Anterior cingulate cortex (tissue), 58 donors: ENCODE results near the gene TRAPPC2B.
A peak's percentile ranks its signal among the peaks of the same experiment; 100 is the strongest.

Experiments
- DNase-seq, 58 donors: peaks; one replicate each; lab custom pipeline; 2025; lab: John Stamatoyannopoulos, UW

Gene TRAPPC2B

DNA sequence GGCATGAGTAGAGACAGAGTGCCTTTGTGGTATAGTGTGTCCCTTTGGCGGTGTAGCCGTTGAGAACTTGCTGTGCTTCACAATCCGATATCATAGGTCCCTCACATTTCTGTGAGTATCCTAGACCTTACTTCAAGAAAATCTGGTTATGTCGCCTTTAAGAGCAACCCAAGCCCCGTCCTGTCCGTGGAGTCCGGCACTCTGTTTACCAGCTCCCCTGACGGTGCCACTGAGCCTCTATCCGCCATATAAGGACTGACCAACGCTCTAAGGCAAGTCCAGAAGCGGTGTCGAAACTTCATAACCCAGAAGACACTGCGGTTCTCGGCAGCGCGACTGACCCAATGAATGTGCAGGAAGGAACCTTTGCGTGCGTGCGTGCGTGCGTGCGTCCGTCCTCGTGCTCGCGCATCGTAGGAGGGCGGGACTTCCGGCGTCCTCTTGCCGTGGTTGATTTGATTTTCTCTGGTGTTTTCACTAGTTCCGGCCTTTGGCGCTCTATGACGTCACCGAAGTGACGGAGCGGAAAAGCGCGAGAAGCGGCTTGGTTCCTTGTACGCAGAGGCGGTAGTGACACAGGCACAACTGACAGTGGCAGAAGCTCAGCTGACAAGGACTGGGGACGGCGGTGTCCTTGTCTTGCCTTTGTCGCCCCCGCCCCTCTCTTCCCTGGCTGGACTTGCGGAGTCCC lies at the start of gene TRAPPC2B, which contains the start of gene ZNF547:
TSS of gene TRAPPC2B (plus strand) at position 555 of the 691 bp plus-strand sequence. CDS start 1,283 bp downstream, outside the sequence.
TSS of gene ZNF547 (plus strand) at position 555 of the 691 bp plus-strand sequence. CDS start 5,005 bp downstream, outside the sequence.
- DNase-seq: peak; percentile 72 to 99 (median 97)

- DNase-seq: no peak
Observed at GRCh38 chr19:57314146-57314545, 49.2 kb upstream of the TRAPPC2B start.

GRCh38 chr19:57317503-57317902 lies 45.8 kb upstream of the TRAPPC2B start:
- DNase-seq: peak in 4 of 58 donors; percentile 0 to 10 (median 4)

GRCh38 chr19:57319869-57320179 lies 43.5 kb upstream of the TRAPPC2B start:
- no peak for DNase-seq

GRCh38 chr19:57320180-57321084 lies 42.9 kb upstream of the TRAPPC2B start, which contains the start of gene ZNF543:
Gene ZNF543 (plus strand): TSS chr19:57320472. CDS start chr19:57320854, 382 bp downstream.
- DNase-seq: peak; percentile 68 to 98 (median 92)

DNA sequence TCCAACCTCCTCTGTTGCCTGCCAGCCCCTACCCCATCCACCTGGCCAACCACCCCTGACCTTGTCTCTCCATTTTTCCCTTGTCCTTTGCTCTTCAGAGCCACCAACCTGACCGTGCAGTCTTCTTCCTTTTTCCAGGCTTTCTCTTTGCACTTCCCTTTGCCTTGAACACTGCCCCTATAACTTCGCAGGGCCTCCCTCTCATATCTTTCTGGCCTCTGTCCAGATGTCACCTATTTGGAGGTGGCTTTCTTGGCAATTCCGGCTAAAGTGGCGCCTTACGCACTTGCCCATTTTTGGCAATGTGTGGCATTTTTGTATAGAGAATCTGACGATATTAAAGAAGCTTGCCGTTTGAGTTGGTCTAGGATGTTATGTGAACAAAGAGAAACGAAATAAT lies 42.2 kb upstream of the TRAPPC2B start:
- DNase-seq: no peak

DNA sequence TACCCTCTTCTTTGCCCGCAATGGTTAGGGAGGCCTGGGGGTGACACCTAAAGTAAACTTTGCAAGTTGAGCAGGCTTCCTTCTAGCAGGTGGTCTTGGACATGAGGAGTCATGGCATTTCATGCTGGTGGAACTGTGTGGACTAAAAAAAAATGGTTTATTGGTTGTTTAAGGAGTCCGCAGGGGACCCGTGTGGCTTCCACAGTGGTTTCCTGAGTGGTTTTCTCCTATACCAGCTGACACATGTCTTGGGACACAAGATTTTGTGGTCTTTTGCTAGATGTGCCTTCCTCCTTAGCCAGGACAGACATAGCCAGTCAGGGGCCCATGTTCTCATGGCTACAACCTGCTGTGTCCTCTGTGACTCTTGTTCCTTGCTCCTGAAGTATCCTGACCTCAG lies 41.6 kb upstream of the TRAPPC2B start:
- DNase-seq: no peak

- no peak for DNase-seq
Observed at GRCh38 chr19:57324992-57325391, 38.4 kb upstream of the TRAPPC2B start.

GRCh38 chr19:57327993-57328392 lies 35.4 kb upstream of the TRAPPC2B start:
- DNase-seq: no peak

- DNase-seq: no peak
Observed at GRCh38 chr19:57334191-57334590, 29.2 kb upstream of the TRAPPC2B start.

- no peak for DNase-seq
Observed at GRCh38 chr19:57338877-57339276, 24.5 kb upstream of the TRAPPC2B start.

- no peak for DNase-seq
Observed at GRCh38 chr19:57342582-57342981, 20.8 kb upstream of the TRAPPC2B start.

DNA sequence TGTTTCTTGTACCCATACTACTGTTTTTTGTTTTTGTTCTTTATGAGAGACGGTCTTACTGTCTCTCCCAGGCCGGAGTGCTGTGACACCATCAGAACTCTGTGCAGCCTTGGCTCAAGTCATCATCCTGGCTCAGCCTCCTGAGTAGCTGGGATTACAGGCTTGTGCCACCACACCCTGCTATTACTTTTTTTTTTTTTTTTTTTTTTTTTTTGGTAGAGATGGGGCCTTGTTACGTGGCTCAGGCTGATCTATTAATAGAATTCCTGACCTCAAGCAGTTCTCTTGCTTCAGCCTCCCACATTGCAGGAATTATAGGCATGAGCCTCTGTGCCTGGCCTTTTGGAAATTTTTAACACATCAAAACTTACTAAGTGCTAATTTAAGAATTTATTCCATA lies 15.2 kb upstream of the TRAPPC2B start:
- DNase-seq: no peak

DNA sequence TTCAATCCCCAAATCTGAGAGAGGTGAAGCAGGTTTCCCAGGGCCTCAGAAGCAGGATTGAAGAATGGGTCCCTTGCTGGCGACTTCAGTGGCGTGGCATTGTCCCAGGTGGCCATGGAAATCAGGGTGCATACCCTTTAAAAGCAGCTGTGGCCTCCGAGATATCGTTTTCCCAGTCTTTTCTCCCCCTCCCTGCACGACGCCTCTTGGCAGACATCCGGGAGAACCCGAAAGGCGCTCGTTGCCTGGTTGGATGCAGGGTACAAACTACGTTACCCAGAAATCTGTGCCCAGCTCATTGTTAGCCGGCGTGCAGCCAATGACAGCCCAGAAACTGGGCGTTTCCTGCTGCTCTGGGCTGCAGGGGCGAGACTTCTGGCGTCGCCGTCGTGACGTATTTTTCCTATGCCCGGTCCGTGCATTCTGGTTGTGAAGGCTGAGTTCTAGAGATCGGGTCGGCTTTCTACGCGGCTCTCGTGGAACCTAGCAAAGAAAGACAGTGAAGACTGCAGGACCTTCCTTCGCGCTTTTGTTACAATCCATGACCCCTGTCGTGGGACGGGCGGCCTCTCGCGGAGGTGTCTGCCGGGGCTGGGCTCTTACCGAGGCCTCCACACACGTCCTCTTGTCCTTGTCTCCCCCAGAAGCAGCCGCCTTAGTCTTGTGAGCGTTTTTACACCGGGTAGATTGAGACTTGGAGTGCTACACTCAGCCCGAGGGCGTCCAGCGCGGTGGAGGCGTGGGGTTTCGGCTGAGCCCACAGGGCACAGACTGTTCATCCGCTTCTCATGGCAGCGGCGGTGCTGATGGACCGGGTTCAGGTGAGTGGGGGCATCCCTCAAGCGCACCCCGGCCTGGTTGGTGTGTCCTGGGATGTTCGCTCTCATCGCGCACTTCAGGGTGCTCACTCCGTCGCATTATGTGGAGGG lies 12.2 kb upstream of the TRAPPC2B start, which contains the start of gene ZNF304:
TSS of gene ZNF304 (plus strand) at position 395 of the 929 bp plus-strand sequence. CDS start at position 789, 394 bp downstream.
- DNase-seq: peak; percentile 59 to 98 (median 93)

GRCh38 chr19:57351867-57352266 lies 11.5 kb upstream of the TRAPPC2B start:
- no peak for DNase-seq

DNA sequence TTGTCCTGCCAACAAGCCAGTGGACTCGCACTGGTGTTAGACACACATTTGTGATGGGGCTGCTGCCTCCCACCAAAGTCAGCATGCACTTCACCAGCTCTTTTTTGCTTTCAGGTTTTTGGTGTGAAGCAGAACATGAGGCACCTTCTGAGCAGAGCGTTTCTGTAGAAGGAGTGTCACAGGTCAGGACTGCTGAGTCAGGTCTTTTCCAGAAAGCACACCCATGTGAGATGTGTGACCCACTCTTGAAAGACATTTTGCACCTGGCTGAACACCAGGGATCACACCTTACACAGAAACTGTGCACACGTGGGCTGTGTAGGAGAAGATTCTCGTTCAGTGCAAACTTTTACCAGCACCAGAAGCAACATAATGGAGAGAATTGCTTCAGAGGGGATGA lies 7.4 kb upstream of the TRAPPC2B start:
- no peak for DNase-seq

- DNase-seq: no peak
Observed at GRCh38 chr19:57357406-57357805, 5.9 kb upstream of the TRAPPC2B start.

DNA sequence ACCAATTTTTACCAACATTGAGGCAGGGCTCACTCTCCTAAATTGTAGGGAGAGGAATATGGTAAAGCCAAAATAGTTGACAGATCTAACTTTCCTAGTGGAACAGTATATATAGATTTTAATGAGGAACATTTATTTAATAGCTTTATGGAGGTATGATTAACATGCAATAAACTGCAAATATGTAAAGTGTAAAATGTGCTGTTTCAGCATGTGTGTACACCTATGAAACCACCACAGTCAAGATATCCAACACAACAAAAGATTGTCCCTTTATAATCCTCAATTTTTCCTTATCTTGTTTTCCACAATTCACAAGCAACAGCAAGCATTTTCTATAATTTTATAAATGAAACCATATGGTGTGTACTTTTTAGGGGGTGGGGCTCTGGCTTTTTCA lies 4.1 kb upstream of the TRAPPC2B start:
- no peak for DNase-seq

GRCh38 chr19:57362419-57362818 lies 932 bp upstream of the TRAPPC2B start:
- DNase-seq: no peak

DNA sequence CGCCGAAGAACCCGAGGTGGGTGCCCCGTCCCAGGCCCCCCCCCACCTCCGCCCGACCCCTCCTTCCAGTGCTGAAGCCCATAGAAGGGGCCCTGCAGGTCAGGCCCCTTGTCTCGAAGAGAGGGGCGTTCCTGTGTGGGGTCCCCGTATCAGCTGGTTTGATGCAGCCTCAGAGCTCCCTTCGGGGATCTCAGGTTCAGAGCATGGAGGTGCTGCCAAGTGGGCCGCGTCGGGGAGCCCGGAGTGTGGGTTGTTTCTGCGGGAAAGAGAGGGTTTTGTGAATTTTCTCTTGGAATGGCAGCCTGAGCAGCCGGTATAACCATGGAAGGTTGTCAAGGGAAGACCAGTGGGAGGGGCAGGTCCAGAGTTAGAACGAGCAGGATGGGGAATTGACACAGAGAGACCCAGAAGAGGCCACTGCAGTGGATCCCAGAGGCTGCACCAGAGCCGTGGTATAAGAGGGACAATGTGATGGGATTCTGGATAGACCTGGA lies 384 bp downstream of the TRAPPC2B start:
- DNase-seq: peak in 8 of 58 donors; percentile 11 to 55 (median 36)
